ENCODE results near the gene IRF9.

The IRF9 gene

DNA sequence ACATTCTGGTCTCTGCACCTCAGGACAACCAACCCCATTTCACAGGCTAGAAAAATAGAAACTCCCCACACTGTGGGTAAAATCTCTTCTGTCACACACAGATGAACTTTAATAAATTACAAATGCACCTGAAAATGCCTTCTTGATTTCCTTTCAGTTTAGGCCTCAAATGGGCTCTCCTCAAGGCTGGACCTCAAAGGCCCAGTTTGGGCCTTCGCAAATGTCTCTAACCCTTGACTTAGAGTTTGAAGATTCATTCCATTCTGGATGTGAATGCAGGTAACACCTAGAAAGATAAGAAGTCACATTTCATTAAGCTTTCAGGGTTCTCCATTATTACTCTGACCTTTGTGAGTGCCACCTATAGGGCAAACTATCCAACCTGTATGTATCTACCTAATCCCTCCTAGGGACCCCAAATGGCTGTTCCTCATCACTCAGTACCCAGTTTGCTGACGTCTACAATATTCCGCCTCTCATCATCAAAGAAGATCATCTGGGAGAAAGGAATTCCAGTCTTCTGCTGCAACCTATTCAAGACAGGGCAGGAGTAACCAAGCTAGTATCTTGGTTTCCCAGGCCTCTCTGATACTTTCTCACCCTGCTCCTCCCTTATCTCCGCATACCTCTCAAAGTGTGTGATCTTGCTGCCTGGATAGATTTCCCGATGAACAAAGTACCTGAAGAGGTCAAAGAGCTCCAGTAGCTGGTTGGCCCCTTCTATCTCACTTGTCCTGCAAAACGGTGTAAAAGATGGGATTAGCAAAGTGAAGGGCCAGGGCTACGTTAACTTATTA lies 53.0 kb downstream of the IRF9 start:
- Histone ChIP-seq H3K9me3 (ENCODE audit: control insufficient read depth in 1 of 2, low read length in 2 of 2) (no peaks in the 10 kb centered on the region), H3K36me3 (ENCODE audit: control insufficient read depth in 1 of 2, insufficient read depth in 2 of 2, low read length in 2 of 2) (peaks cover 13 to 37% of the 10 kb centered on the region in 2 donors), H3K27ac (ENCODE audit: low read depth, low read length) (peak overlapping the region; percentile 97), H3K4me1 (ENCODE audit: control insufficient read depth in 1 of 2, insufficient read depth in 2 of 2, low read length in 2 of 2) (peaks cover 16 to 21% of the 10 kb centered on the region in 2 donors), H3K9ac (ENCODE audit: low read depth in 1 of 2, low read length in 2 of 2) (peak overlapping the region; percentile 90 to 95), H3K4me3 (ENCODE audit: low read depth in 1 of 2, low read length in 2 of 2) (peak overlapping the region; percentile 78 to 93), H3K27me3 (ENCODE audit: control insufficient read depth in 1 of 2, insufficient read depth in 2 of 2, low read length in 2 of 2) (no peaks in the 10 kb centered on the region)

DNA sequence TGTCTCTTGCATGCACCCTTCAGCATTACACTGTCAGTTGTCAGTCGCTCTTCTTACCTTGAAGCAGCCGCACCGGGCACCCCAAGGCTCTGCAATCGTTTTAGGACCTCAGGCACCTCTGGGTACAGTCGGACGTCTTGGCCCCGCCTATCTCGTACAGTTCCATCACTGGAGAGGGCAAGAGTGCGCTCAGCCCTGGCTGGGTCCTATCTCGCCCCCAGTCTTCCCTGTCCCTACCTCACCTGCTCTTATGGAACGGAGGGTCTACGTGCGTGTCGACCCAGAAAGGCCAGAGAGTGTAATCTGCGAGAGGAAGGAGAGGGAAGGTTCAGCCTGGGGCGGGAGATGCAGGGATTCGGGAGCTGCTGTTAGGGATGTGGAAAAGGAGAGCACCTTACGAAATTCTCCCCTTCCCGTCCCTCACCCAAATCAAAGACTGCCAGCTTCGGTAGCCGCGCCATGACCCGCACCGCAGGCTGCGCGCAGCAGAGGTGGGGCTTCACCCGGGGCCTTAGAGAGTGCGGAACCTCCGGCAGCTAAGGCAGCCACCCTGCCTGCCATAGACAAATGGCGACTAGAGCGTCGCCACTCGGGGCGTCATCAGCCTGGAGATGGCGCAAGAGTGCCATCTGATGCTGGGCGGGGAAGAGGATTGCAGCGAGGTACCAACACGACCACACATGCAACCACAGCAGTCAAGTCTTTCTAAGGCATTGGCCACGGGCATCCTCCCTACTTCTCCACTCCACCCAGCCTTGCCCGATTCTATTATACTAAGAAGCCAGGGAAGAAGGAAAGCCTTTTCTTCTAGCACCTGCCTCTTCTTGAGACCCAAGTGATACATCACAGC lies 54.7 kb downstream of the IRF9 start, which contains the start of gene MDP1:
TSS of gene MDP1 (minus strand) at position 572 of the 850 bp plus-strand sequence. CDS start at position 461, 111 bp downstream.
- Histone ChIP-seq H3K4me1 (ENCODE audit: control insufficient read depth in 1 of 2, insufficient read depth in 2 of 2, low read length in 2 of 2) (peaks cover 16 to 21% of the 10 kb centered on the region in 2 donors), H3K4me3 (ENCODE audit: low read depth in 1 of 2, low read length in 2 of 2) (peak within 1 kb of the TSS; percentile 84 to 96), H3K9me3 (ENCODE audit: control insufficient read depth in 1 of 2, low read length in 2 of 2) (no peaks in the 10 kb centered on the region), H3K27me3 (ENCODE audit: control insufficient read depth in 1 of 2, insufficient read depth in 2 of 2, low read length in 2 of 2) (no peaks in the 10 kb centered on the region), H3K27ac (ENCODE audit: low read depth, low read length) (peak within 1 kb of the TSS; percentile 74), H3K9ac (ENCODE audit: low read depth in 1 of 2, low read length in 2 of 2) (peak within 1 kb of the TSS; percentile 83 to 99), H3K36me3 (ENCODE audit: control insufficient read depth in 1 of 2, insufficient read depth in 2 of 2, low read length in 2 of 2) (peaks cover under 1 to 20% of the 10 kb centered on the region in 2 donors)

All from duodenal mucosa (tissue), 2 donors.